Measurements from ENCODE around the gene IFIT1.

DNA sequence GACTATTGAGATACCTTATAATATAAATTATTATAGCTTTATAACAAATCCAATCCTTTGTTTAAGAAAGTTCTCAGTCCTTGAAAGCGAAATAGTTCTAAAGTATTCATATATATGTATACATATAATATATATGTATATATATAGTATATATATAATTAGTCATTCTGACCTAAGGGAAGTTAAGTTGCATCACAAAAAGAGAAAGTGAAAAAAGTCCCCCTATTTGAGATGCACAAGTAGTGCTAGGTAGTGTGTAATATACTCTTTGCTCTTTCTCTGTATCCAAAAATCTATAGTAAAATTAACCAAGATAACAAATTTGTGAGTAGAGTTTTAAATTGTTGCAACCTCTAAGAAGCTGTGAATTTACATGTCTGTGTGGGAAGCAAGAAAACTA, 27.9 kb upstream of the IFIT1 start:
- no peak for TF ChIP-seq RAD21 (conservative IDR thresholded peaks at IDR 0.05)
- TF ChIP-seq, protein P1, sequence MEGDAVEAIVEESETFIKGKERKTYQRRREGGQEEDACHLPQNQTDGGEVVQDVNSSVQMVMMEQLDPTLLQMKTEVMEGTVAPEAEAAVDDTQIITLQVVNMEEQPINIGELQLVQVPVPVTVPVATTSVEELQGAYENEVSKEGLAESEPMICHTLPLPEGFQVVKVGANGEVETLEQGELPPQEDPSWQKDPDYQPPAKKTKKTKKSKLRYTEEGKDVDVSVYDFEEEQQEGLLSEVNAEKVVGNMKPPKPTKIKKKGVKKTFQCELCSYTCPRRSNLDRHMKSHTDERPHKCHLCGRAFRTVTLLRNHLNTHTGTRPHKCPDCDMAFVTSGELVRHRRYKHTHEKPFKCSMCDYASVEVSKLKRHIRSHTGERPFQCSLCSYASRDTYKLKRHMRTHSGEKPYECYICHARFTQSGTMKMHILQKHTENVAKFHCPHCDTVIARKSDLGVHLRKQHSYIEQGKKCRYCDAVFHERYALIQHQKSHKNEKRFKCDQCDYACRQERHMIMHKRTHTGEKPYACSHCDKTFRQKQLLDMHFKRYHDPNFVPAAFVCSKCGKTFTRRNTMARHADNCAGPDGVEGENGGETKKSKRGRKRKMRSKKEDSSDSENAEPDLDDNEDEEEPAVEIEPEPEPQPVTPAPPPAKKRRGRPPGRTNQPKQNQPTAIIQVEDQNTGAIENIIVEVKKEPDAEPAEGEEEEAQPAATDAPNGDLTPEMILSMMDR (IDR thresholded peaks at IDR 0.05; ENCODE audit: poor library complexity, severe bottlenecking): no peak

Measured in neural cell (in vitro differentiated cells).